ENCODE data around the gene CYP27B1. TPM values are rescaled to one million over a fixed set of nuclear protein-coding genes. Genes with fewer than 3 reads are reported as not detected.
A peak's percentile ranks its signal among the peaks of the same experiment; 100 is the strongest.

The CYP27B1 gene
- total and polyA plus RNA-seq, 7 experiments from 2014 or later, result 0.20 to 2.6 (median 1.6) TPM; not detected in 1

DNA sequence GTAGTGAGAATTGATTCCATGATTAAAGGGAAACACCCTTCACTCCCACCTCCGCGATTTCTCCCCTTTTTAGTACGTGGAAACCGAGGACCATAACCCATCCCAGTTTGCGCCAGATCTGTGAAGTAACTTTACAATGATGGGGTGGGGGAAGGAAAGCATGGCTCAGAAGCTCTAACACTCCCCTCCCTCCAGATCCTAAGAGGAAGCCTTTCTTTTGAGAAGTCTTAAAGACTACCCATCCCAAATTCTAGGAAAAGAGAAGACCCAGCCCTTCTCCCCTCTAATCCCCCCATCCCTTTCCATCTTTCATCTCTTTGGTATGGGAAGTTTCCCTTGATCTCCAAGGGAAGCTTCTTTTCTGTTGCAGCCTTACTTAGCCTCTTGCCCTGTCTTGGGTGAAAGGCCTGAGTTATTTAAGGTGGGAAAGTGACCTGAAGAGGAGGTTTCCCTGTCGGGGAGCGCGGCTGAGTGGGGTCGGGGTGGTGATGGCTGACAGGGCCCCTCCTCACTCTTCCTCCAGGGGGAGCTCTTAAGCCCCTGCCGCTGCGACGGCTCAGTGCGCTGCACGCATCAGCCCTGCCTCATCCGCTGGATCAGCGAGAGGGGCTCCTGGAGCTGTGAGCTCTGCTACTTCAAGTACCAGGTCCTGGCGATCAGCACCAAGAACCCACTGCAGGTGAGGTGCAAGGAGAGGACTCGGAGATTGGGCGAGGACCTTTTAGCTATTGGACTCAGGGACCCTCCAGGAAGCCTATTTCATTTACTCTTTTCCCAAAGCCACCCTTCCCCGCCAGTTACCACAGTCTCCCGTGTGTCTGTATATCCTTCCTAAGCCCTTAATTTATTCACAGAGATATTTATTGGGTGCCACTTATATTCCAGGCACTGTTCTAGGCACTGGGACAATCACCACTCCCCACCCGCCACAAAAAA is 10.2 kb downstream of the CYP27B1 start:
- H3K4me3 Mint-ChIP-seq, result peak overlapping the region; percentile 82 to 95 (median 92)
- peaks cover 0 to 2% (median 0%) of the 10 kb centered on the region in 11 donors for H3K9me3 Mint-ChIP-seq
- Histone ChIP-seq H3K27ac (ENCODE audit: low read depth, low read length) (peak overlapping the region; percentile 85), H3K36me3 (ENCODE audit: control insufficient read depth in 2 of 3, insufficient read depth in 3 of 3, low read length in 3 of 3) (peaks cover 0 to 18% (median 0%) of the 10 kb centered on the region in 3 experiments), H3K4me3 (ENCODE audit: low read length) (peak overlapping the region; percentile 61), H3K4me1 (ENCODE audit: control insufficient read depth in 2 of 2, insufficient read depth in 2 of 2, low read length in 2 of 2) (peaks cover 27 to 41% of the 10 kb centered on the region in 2 donors), H3K9me3 (ENCODE audit: control insufficient read depth in 2 of 3, low read length in 3 of 3) (no peaks in the 10 kb centered on the region), H3K27me3 (ENCODE audit: control insufficient read depth in 2 of 2, insufficient read depth in 2 of 2, low read length in 2 of 2) (no peaks in the 10 kb centered on the region)
- H3K4me1 Mint-ChIP-seq, result peaks cover 43 to 67% (median 59%) of the 10 kb centered on the region in 7 donors
- H3K27ac Mint-ChIP-seq, result peak overlapping the region; percentile 64 to 91 (median 89)
- DNase-seq (peak; percentile 50 to 76 (median 70)), ATAC-seq (peak; percentile 24)
- peaks cover 0 to 2% (median 0%) of the 10 kb centered on the region in 5 donors for H3K27me3 Mint-ChIP-seq
- CTCF ChIA-PET, result interaction anchor here (0.6 to 2.5 kb wide), 23 partner anchors 8 to 1639 kb away, joined by 3 to 14 read pairs (median 4); partner anchors contain the start of genes CYP27B1, EEF1AKMT3, METTL1 and TSFM
- H3K36me3 Mint-ChIP-seq, result peaks cover 4 to 18% (median 6%) of the 10 kb centered on the region in 5 donors
- intact Hi-C loops (cut with micrococcal nuclease), result loop anchor here (1.0 to 10.0 kb wide), 8 partner anchors 9 to 1932 kb away; partner anchors contain the start of genes DNAJC14 (in 1 of the 2), EEF1AKMT3 (in 1 of the 2), METTL1 (in 1 of the 2) and PRIM1 (in 1 of the 2)
- POLR2A ChIA-PET, result interaction anchor here (0.5 to 3.3 kb wide), 13 partner anchors 9 to 142 kb away, joined by 3 to 17 read pairs (median 3); partner anchors contain the start of genes CYP27B1, EEF1AKMT3, METTL1 and TSFM

DNA sequence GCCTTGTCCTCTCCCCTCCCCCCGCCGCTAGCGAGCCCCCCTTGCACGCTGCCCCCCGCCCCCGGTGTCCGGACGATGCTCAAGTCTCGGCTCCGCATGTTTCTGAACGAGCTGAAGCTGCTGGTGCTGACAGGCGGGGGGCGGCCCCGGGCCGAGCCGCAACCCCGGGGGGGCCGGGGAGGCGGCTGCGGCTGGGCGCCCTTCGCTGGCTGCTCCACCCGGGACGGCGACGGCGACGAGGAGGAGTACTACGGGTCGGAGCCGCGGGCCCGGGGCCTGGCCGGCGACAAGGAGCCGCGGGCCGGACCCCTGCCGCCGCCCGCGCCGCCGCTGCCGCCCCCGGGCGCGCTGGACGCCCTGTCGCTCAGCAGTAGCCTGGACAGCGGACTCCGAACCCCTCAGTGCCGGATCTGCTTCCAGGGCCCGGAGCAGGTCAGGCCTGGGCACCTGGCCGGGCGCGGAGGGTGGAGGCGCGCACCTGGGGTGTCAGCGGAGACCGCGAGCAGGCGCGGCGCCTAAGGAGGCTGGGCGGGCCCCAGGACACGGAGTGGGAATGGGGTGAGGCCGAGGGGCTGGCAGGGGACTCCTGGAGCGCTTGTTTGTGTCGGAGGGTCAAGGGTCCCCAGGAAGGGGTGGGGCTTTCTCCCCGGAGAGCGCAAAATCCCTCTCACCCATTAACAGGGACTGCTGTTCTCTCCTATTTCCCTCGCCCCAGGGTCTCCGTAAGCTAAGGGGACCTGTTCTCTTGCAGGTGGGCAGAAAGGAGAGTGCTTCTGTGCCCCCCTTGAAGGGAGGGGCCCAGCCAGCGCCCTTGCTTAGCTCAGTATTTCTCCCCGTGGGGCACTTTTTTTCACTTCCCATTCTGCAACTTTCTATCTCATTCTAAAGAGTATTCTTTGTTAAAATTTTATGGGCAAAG is 11.2 kb downstream of the CYP27B1 start:
- H3K36me3 Mint-ChIP-seq, result peaks cover 4 to 25% (median 6%) of the 10 kb centered on the region in 5 donors
- ATAC-seq, result no peak
- intact Hi-C loops (cut with micrococcal nuclease), result loop anchor here (1.0 to 10.0 kb wide), 9 partner anchors 10 to 1931 kb away; partner anchors contain the start of genes DNAJC14 (in 1 of the 2), EEF1AKMT3 (in 1 of the 2), METTL1 (in 1 of the 2) and PRIM1 (in 1 of the 2)

DNA sequence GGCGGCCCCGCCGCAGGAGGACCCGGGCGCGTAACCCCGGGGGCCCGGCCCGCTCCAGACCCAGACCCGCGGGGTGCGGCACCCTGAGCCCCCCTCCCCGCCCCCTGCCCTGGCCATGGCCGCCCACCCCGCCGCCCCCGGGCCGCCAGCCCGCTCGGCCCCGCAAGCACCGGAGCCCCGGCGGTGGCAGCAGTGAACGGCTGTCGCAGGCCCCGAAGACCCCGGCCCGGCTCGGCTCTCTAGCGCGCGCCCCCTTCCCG is 11.8 kb downstream of the CYP27B1 start:
- H3K36me3 ChIP-seq (ENCODE audit: control insufficient read depth in 2 of 3, insufficient read depth in 3 of 3, low read length in 3 of 3), result peaks cover 0 to 18% (median 0%) of the 10 kb centered on the region in 3 experiments
- DNase-seq, result no peak
- no peak overlapping the region for H3K4me3 ChIP-seq (ENCODE audit: low read length)
- peaks cover 35 to 49% of the 10 kb centered on the region in 2 donors for H3K4me1 ChIP-seq (ENCODE audit: control insufficient read depth in 2 of 2, insufficient read depth in 2 of 2, low read length in 2 of 2)
- POLR2A ChIA-PET, result interaction anchor here (0.7 to 3.3 kb wide), 2 partner anchors 12 to 14 kb away, joined by 4 to 17 read pairs; partner anchors contain the start of gene CYP27B1
- Mint-ChIP-seq H3K27ac (no peak overlapping the region), H3K27me3 (peaks cover 0 to 2% (median 0%) of the 10 kb centered on the region in 5 donors), H3K9me3 (peaks cover 0 to 2% (median 0%) of the 10 kb centered on the region in 11 donors), H3K36me3 (peaks cover 4 to 31% (median 11%) of the 10 kb centered on the region in 5 donors), H3K4me1 (peaks cover 49 to 77% (median 72%) of the 10 kb centered on the region in 7 donors), H3K4me3 (peak overlapping the region in 5 of 10 donors; percentile 35 to 95 (median 54))
- H3K27ac ChIP-seq (ENCODE audit: low read depth, low read length), result peak overlapping the region; percentile 85
- ATAC-seq, result no peak
- no peaks in the 10 kb centered on the region for H3K27me3 ChIP-seq (ENCODE audit: control insufficient read depth in 2 of 2, insufficient read depth in 2 of 2, low read length in 2 of 2)
- H3K9me3 ChIP-seq (ENCODE audit: control insufficient read depth in 2 of 3, low read length in 3 of 3), result no peaks in the 10 kb centered on the region
- intact Hi-C loops (cut with micrococcal nuclease), result loop anchor here (2.0 to 10.0 kb wide), 4 partner anchors 14 to 1930 kb away; partner anchors contain the start of genes DNAJC14 (in 1 of the 2) and PRIM1 (in 1 of the 2)
- CTCF ChIA-PET, result interaction anchor here (2.1 to 2.5 kb wide), 3 partner anchors 12 to 143 kb away, joined by 5 to 14 read pairs (median 10); partner anchors contain the start of genes CYP27B1 and TSFM

More for the DNA sequence above, 11.2 kb downstream of the CYP27B1 start:
- Mint-ChIP-seq H3K4me1 (peaks cover 47 to 71% (median 66%) of the 10 kb centered on the region in 7 donors), H3K27me3 (peaks cover 0 to 2% (median 0%) of the 10 kb centered on the region in 5 donors), H3K4me3 (peak overlapping the region; percentile 82 to 95 (median 92)), H3K27ac (peak overlapping the region; percentile 5 to 91 (median 89)), H3K9me3 (peaks cover 0 to 2% (median 0%) of the 10 kb centered on the region in 11 donors)
- H3K36me3 ChIP-seq (ENCODE audit: control insufficient read depth in 2 of 3, insufficient read depth in 3 of 3, low read length in 3 of 3), result peaks cover 0 to 18% (median 0%) of the 10 kb centered on the region in 3 experiments
- peak overlapping the region; percentile 85 for H3K27ac ChIP-seq (ENCODE audit: low read depth, low read length)
- H3K9me3 ChIP-seq (ENCODE audit: control insufficient read depth in 2 of 3, low read length in 3 of 3), result no peaks in the 10 kb centered on the region
- H3K4me1 ChIP-seq (ENCODE audit: control insufficient read depth in 2 of 2, insufficient read depth in 2 of 2, low read length in 2 of 2), result peaks cover 35 to 49% of the 10 kb centered on the region in 2 donors
- H3K4me3 ChIP-seq (ENCODE audit: low read length), result peak overlapping the region; percentile 61
- ChIA-PET POLR2A (interaction anchor here (0.7 to 3.3 kb wide), 11 partner anchors 10 to 140 kb away, joined by 3 to 17 read pairs (median 3); partner anchors contain the start of genes CYP27B1, EEF1AKMT3, METTL1 and TSPAN31), CTCF (interaction anchor here (0.9 to 2.5 kb wide), 14 partner anchors 9 to 148 kb away, joined by 3 to 14 read pairs (median 6); partner anchors contain the start of genes CYP27B1, EEF1AKMT3, METTL1 and TSFM)
- peak in 6 of 9 donors; percentile 35 to 58 (median 42) for DNase-seq
- H3K27me3 ChIP-seq (ENCODE audit: control insufficient read depth in 2 of 2, insufficient read depth in 2 of 2, low read length in 2 of 2), result no peaks in the 10 kb centered on the region

DNA sequence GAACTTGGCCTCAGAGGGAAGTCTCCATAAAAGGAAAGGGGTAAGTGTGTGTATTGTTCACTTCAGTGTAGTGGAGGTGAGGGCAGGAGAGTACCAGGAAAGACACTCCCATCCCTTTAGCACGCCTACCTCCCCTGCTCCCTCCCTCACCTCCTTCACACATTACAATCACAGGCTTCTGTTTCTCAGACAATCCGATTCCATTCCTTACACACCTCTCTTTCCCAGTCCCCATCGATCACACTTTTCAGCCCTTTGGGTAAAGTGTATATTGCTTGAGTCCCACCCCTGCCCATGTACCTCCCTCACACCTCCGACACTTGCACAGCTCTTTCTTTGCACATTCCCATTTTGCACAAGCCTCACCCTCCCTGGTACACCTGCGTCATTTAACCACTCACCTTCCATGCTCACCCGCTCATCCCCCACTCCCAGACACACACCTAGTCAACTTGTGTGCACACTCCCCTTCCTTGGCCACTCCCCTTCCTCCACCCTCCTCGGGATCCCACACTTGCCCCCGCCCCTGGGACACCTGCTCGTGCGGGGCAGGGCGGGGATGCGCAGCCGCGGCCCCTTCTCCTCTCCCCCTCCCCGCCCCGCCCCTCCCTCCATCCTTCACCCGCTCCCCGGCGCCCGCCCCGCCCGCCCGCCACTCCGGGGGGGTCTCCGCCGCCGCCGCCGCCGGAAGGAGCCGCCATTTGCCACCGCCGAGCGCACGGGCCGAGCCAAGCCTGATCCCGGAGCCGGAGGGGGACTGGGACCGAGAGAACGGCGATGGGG is 12.3 kb downstream of the CYP27B1 start, which contains the start of gene MARCHF9:
Gene MARCHF9 (plus strand): TSS at position 693 of the 783 bp plus-strand sequence. CDS start 426 bp downstream, outside the sequence.
- Mint-ChIP-seq H3K4me1 (peaks cover 46 to 73% (median 68%) of the 10 kb centered on the region in 7 donors), H3K27ac (peak within 1 kb of the TSS; percentile 87 to 99 (median 93)), H3K36me3 (peaks cover 4 to 31% (median 11%) of the 10 kb centered on the region in 5 donors), H3K4me3 (peak within 1 kb of the TSS; percentile 86 to 99 (median 94)), H3K9me3 (peaks cover 0 to 2% (median 0%) of the 10 kb centered on the region in 11 donors), H3K27me3 (peaks cover 0 to 2% (median 0%) of the 10 kb centered on the region in 5 donors)
- POLR2A ChIA-PET, result interaction anchor here (0.7 to 3.3 kb wide), 4 partner anchors 10 to 162 kb away, joined by 3 to 17 read pairs (median 6); partner anchors contain the start of genes CYP27B1 and TSPAN31
- Histone ChIP-seq H3K27ac (ENCODE audit: low read depth, low read length) (peak within 1 kb of the TSS; percentile 85), H3K4me1 (ENCODE audit: control insufficient read depth in 2 of 2, insufficient read depth in 2 of 2, low read length in 2 of 2) (peaks cover 35 to 45% of the 10 kb centered on the region in 2 donors), H3K27me3 (ENCODE audit: control insufficient read depth in 2 of 2, insufficient read depth in 2 of 2, low read length in 2 of 2) (no peaks in the 10 kb centered on the region), H3K36me3 (ENCODE audit: control insufficient read depth in 2 of 3, insufficient read depth in 3 of 3, low read length in 3 of 3) (peaks cover 0 to 18% (median 0%) of the 10 kb centered on the region in 3 experiments), H3K9me3 (ENCODE audit: control insufficient read depth in 2 of 3, low read length in 3 of 3) (no peaks in the 10 kb centered on the region), H3K4me3 (ENCODE audit: low read length) (peak within 1 kb of the TSS; percentile 61)
- DNase-seq, result peak; percentile 63 to 92 (median 81)
- intact Hi-C loops (cut with micrococcal nuclease), result loop anchor here (2.0 to 10.0 kb wide), 8 partner anchors 14 to 1930 kb away; partner anchors contain the start of genes ARHGAP9 (in 1 of the 2), DNAJC14 (in 1 of the 2), NAB2 (in 1 of the 2) and PRIM1 (in 1 of the 2)
- CTCF ChIA-PET, result interaction anchor here (0.6 to 2.5 kb wide), 3 partner anchors 10 to 144 kb away, joined by 3 to 10 read pairs (median 3); no protein-coding TSS in a partner anchor
- ATAC-seq, result peak; percentile 60
